Activated CD4-positive, alpha-beta T cell treated with anti-CD3 and anti-CD28 coated beads, Interleukin-2, amount 50 U/mL, for 1 hour (primary cell): ENCODE measurements around the gene PRKCZ.

ENCODE experiments used
- DNase-seq: peaks from one replicate; pipeline ENCODE4 v3.0.0-alpha.2; 2020

Gene PRKCZ

GRCh38 chr1:2233997-2234761 lies 184.0 kb downstream of the PRKCZ start:
- peak; percentile 81 for DNase-seq

DNA sequence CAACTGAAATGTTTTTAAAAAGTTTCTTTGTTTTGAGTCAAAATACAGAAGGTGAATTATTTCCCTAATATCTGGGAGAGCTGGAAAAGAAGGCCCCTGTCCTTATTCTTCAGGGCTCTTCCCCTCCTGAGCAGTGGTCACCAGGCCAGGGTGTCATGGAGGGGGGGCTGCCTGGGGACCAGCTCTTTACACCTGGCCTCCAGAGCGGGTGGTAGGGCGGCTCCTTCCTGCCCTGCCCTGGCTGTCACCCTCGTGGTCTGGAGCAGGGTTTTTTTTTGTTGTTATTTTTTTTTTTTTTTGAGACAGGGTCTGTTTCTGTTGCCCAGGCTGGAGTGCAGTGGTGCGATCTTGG lies 184.5 kb downstream of the PRKCZ start:
- peak; percentile 36 for DNase-seq
